Adrenal gland (tissue), 5 donors: ENCODE data around the gene RAPGEF4.

Experiments used
- CTCF ChIP-seq, 6 experiments: fragments of 450-650 bp in 4 of 6; fragments of 200-600 bp in 2 of 6; sonication (generic) in 1 of 6; IDR thresholded peaks; 1 replicate in 5 of 6; 2 replicates in 1 of 6; pipeline versions ENCODE4 v1.5.1 to v1.8.0; 2016 to 2021; ENCODE audit warnings: antibody characterized with exemption in 6 of 6, mild to moderate bottlenecking in 2 of 6, moderate library complexity in 1 of 6
- POLR2A ChIP-seq, 2 donors: fragments of 450-650 bp; IDR thresholded peaks; one replicate each; pipeline ENCODE4 v1.6.1; 2017; ENCODE audit warnings: antibody characterized with exemption in 2 of 2, mild to moderate bottlenecking in 2 of 2, moderate library complexity in 1 of 2
- donor health status: DM: no; HTN: no; CAD: no.

GRCh38 chr2:172702451-172702850 is 33.2 kb upstream of the RAPGEF4 start:
- TF ChIP-seq CTCF (IDR thresholded peaks at IDR 0.05) (no peak), POLR2A (IDR thresholded peaks at IDR 0.05) (no peak)
